HCT116 (cell line): ENCODE measurements around the gene FREM3. TPM values are rescaled to one million over a fixed set of nuclear protein-coding genes. Genes with fewer than 3 reads are reported as not detected.

ENCODE experiments used
- ATAC-seq: fragments of 200-7000 bp; cut with Tn5 transposase; 2 replicates; pipeline ENCODE4 v1.9.1; 2020; ENCODE audit warnings: mild to moderate bottlenecking, moderate library complexity
- BruUV-seq: library from RNA; stranded (reverse); fragments of 400-500 nt; replicated peaks from 2 replicates; lab custom pipeline; 2021; lab: Mats Ljungman, UMichigan
- CTCF ChIA-PET: fragments of 300-600 bp; sonication (Branson Sonifier 250); formaldehyde crosslinking; loops from one replicate; lab custom pipeline; 2021; ENCODE audit warnings: antibody characterized with exemption; lab: Charles Lee
- POLR2A ChIA-PET: fragments of 300-600, 350-600 bp; sonication (Branson Sonifier 250); formaldehyde crosslinking; loops from one replicate; lab custom pipeline; 2021; ENCODE audit warnings: antibody characterized with exemption; lab: Charles Lee
- RAD21 ChIA-PET, 2 experiments: fragments of 300-600 bp; sonication (Branson Sonifier 250); formaldehyde crosslinking; loops; one replicate each; lab custom pipeline; 2023; ENCODE audit warnings: low total read pairs in 2 of 2; ENCODE audit not compliant: uncharacterized antibody in 2 of 2, unreplicated experiment in 2 of 2, low non-redundant PET in 1 of 2; lab: Charles Lee
- DNase-seq: peaks from one replicate; pipeline ENCODE4 v3.0.0-alpha.2; 2010; ENCODE audit warnings: low read depth, low spot score
- H2AFZ ChIP-seq: fragments of 200-600 bp; shearing (Covaris generic), sonication (generic); 2 replicates; pipeline ENCODE4 v1.6.1; 2017; ENCODE audit warnings: low read depth, mixed run types, mixed read lengths, antibody characterized with exemption, low read length; ENCODE audit not compliant: poor library complexity, severe bottlenecking
- H3K27ac ChIP-seq: 2 replicates; pipeline ENCODE4 v1.5.1; 2012; ENCODE audit warnings: low read depth, low read length
- H3K27me3 ChIP-seq: fragments of 200-600 bp; sonication (generic); 2 replicates; pipeline ENCODE4 v1.6.1; 2016; ENCODE audit warnings: mixed run types, low read length, mixed read lengths; ENCODE audit not compliant: insufficient read depth
- H3K36me3 ChIP-seq, 2 experiments: fragments of 200-500 bp in 1 of 2; fragments of 200-600 bp in 1 of 2; sonication (Bioruptor generic) in 1 of 2; sonication (generic) in 1 of 2; 2 replicates each; pipeline versions ENCODE4 v1.5.1 to v1.6.1; 2014 to 2016; ENCODE audit warnings: low read length in 2 of 2, inconsistent platforms in 1 of 2, mixed read lengths in 1 of 2, mixed run types in 1 of 2; ENCODE audit not compliant: insufficient read depth in 2 of 2, control insufficient read depth in 1 of 2
- H3K4me1 ChIP-seq, 2 experiments: fragments of 200-600 bp in 1 of 2; sonication (generic) in 1 of 2; 2 replicates each; pipeline versions ENCODE4 v1.5.1 to v1.6.1; 2012 to 2017; ENCODE audit warnings: low read length in 2 of 2, inconsistent platforms in 1 of 2, mild to moderate bottlenecking in 1 of 2, mixed read lengths in 1 of 2, mixed run types in 1 of 2, moderate library complexity in 1 of 2; ENCODE audit not compliant: insufficient read depth in 2 of 2, control insufficient read depth in 1 of 2
- H3K4me2 ChIP-seq: fragments of 200-600 bp; sonication (generic); 2 replicates; pipeline ENCODE4 v1.6.1; 2017; ENCODE audit warnings: mixed run types, low read length, mixed read lengths
- H3K4me3 ChIP-seq, 2 experiments: fragments of 200-600 bp in 1 of 2; sonication (generic) in 1 of 2; replicated peaks in 1 of 2; 2 replicates each; pipeline ENCODE4 v1.5.1; 2011 to 2016; ENCODE audit warnings: low read length in 2 of 2, control low read depth in 1 of 2, low read depth in 1 of 2, mild to moderate bottlenecking in 1 of 2, mixed read lengths in 1 of 2, mixed run types in 1 of 2
- H3K79me2 ChIP-seq: fragments of 200-600 bp; sonication (generic); 2 replicates; pipeline ENCODE4 v1.6.1; 2017; ENCODE audit warnings: mild to moderate bottlenecking, mixed run types, low read length, moderate library complexity, mixed read lengths; ENCODE audit not compliant: insufficient read depth
- H3K9ac ChIP-seq: fragments of 200-600 bp; sonication (generic); 2 replicates; pipeline ENCODE4 v1.6.1; 2016; ENCODE audit warnings: low read length, mixed read lengths
- H3K9me2 ChIP-seq: fragments of 200-600 bp; sonication (generic), shearing (Covaris generic); 2 replicates; pipeline ENCODE4 v1.6.1; 2017; ENCODE audit warnings: mixed run types, mild to moderate bottlenecking, moderate library complexity; ENCODE audit not compliant: insufficient read depth
- H3K9me3 ChIP-seq, 2 experiments: fragments of 200-500 bp in 1 of 2; fragments of 200-600 bp in 1 of 2; sonication (Bioruptor generic) in 1 of 2; sonication (generic) in 1 of 2; 2 replicates each; pipeline ENCODE4 v1.6.1; 2014 to 2017; ENCODE audit warnings: low read length in 2 of 2, mixed read lengths in 2 of 2, inconsistent platforms in 1 of 2, low read depth in 1 of 2, mild to moderate bottlenecking in 1 of 2, mixed run types in 1 of 2, moderate library complexity in 1 of 2; ENCODE audit not compliant: control insufficient read depth in 1 of 2, insufficient read depth in 1 of 2
- H4K20me1 ChIP-seq: fragments of 200-600 bp; sonication (generic), shearing (Covaris generic); 2 replicates; pipeline ENCODE4 v1.6.1; 2017; ENCODE audit warnings: mixed run types, mild to moderate bottlenecking, moderate library complexity; ENCODE audit not compliant: insufficient read depth
- CBX3 ChIP-seq: IDR thresholded peaks from 2 replicates; pipeline ENCODE4 v1.6.1; 2012; ENCODE audit warnings: low read depth
- CEBPB ChIP-seq: IDR thresholded peaks from 2 replicates; pipeline ENCODE4 v1.6.1; 2012; ENCODE audit warnings: low read depth
- CTCF ChIP-seq, 3 experiments: fragments of 200-600 bp in 1 of 3; sonication (generic) in 1 of 3; IDR thresholded peaks in 2 of 3; conservative IDR thresholded peaks in 1 of 3; 2 replicates each; pipeline ENCODE4 v1.5.1; 2012 to 2017; ENCODE audit warnings: low read depth in 2 of 3, low read length in 2 of 3, antibody characterized with exemption in 1 of 3, borderline replicate concordance in 1 of 3, control low read depth in 1 of 3, mild to moderate bottlenecking in 1 of 3, mixed read lengths in 1 of 3, mixed run types in 1 of 3, moderate library complexity in 1 of 3; ENCODE audit not compliant: insufficient read depth in 1 of 3
- POLR2A ChIP-seq: IDR thresholded peaks from 2 replicates; pipeline ENCODE4 v1.7.0; 2011; ENCODE audit warnings: borderline replicate concordance; ENCODE audit not compliant: insufficient read depth, insufficient read length; ENCODE audit errors: extremely low read depth
- RAD21 ChIP-seq: IDR thresholded peaks from 2 replicates; pipeline ENCODE4 v1.6.1; 2012; ENCODE audit warnings: low read depth, mild to moderate bottlenecking
- REST ChIP-seq: IDR thresholded peaks from 2 replicates; pipeline ENCODE4 v1.6.1; 2012; ENCODE audit warnings: low read depth
- SIN3A ChIP-seq: IDR thresholded peaks from 2 replicates; pipeline ENCODE4 v1.6.1; 2012; ENCODE audit warnings: low read depth
- SP1 ChIP-seq: IDR thresholded peaks from 2 replicates; pipeline ENCODE4 v1.6.1; 2012; ENCODE audit warnings: low read depth
- SRF ChIP-seq: IDR thresholded peaks from 2 replicates; pipeline ENCODE4 v1.6.1; 2012; ENCODE audit warnings: low read depth
- ZNF274 ChIP-seq: fragments of 200-500 bp; sonication (Bioruptor generic); IDR thresholded peaks from 2 replicates; pipeline ENCODE4 v1.6.1; 2014; ENCODE audit warnings: mild to moderate bottlenecking, low read depth, low read length, inconsistent platforms
- intact Hi-C: fragments of 100-400 bp; cut with micrococcal nuclease; formaldehyde crosslinking; loops from 2 replicates; pipeline ENCODE4 v1.10.0; 2022
- total RNA-seq: library from RNA; stranded (reverse); gene quantifications from one replicate; pipeline ENCODE4 v1.2.1, GENCODE V29; 2021; ENCODE audit not compliant: unreplicated experiment
- TF ChIP-seq, protein P1 (sequence below): IDR thresholded peaks from 2 replicates; pipeline ENCODE4 v1.6.1; 2012
- TF ChIP-seq, protein P2 (sequence below): IDR thresholded peaks from 2 replicates; pipeline ENCODE4 v1.6.1; 2011; ENCODE audit warnings: mild to moderate bottlenecking, low read length, moderate library complexity; ENCODE audit not compliant: insufficient replicate concordance; ENCODE audit errors: extremely low read depth

FREM3 gene
- total RNA-seq, 1 experiment from 2014 or later, result not detected

GRCh38 chr4:143597276-143597675, 103.2 kb downstream of the FREM3 start:
- no peak overlapping the region for H3K27ac ChIP-seq
- H3K36me3 ChIP-seq, result no peaks in the 10 kb centered on the region
- H3K9me3 ChIP-seq, result no peaks in the 10 kb centered on the region
- POLR2A ChIA-PET, result no interaction called here
- no TSS peak for BruUV-seq
- no peaks in the 10 kb centered on the region for H4K20me1 ChIP-seq
- no peaks in the 10 kb centered on the region for H3K79me2 ChIP-seq
- no peak overlapping the region for H2AFZ ChIP-seq
- H3K4me1 ChIP-seq, result no peaks in the 10 kb centered on the region
- no peaks in the 10 kb centered on the region for H3K27me3 ChIP-seq
- ATAC-seq (no peak), DNase-seq (no peak)
- no peak overlapping the region for H3K4me2 ChIP-seq
- CTCF ChIA-PET, result interaction anchor here (0.5 kb wide), 1 partner anchor 542 kb away, joined by 3 read pairs; no protein-coding TSS in a partner anchor
- intact Hi-C loops, result no loop called here
- H3K4me3 ChIP-seq, result no peak overlapping the region
- H3K9me2 ChIP-seq, result no peaks in the 10 kb centered on the region
- no peak for TF ChIP-seq REST
- TF ChIP-seq, protein P1, sequence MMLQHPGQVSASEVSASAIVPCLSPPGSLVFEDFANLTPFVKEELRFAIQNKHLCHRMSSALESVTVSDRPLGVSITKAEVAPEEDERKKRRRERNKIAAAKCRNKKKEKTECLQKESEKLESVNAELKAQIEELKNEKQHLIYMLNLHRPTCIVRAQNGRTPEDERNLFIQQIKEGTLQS, result no peak
- TF ChIP-seq SIN3A, result no peak
- no peak for TF ChIP-seq POLR2A
- no peak for TF ChIP-seq CBX3
- TF ChIP-seq, protein P2, sequence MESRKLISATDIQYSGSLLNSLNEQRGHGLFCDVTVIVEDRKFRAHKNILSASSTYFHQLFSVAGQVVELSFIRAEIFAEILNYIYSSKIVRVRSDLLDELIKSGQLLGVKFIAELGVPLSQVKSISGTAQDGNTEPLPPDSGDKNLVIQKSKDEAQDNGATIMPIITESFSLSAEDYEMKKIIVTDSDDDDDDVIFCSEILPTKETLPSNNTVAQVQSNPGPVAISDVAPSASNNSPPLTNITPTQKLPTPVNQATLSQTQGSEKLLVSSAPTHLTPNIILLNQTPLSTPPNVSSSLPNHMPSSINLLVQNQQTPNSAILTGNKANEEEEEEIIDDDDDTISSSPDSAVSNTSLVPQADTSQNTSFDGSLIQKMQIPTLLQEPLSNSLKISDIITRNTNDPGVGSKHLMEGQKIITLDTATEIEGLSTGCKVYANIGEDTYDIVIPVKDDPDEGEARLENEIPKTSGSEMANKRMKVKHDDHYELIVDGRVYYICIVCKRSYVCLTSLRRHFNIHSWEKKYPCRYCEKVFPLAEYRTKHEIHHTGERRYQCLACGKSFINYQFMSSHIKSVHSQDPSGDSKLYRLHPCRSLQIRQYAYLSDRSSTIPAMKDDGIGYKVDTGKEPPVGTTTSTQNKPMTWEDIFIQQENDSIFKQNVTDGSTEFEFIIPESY, result no peak
- no peak for TF ChIP-seq SRF
- TF ChIP-seq CEBPB, result no peak
- no peak for TF ChIP-seq ZNF274
- TF ChIP-seq SP1, result no peak
- no peak for TF ChIP-seq CTCF (IDR thresholded peaks at IDR 0.05 in 2 of 3, conservative IDR thresholded peaks at IDR 0.05 in 1 of 3; ENCODE audit: borderline replicate concordance in 1 of 3, insufficient read depth in 1 of 3, low read depth in 2 of 3, low read length in 2 of 3)
- TF ChIP-seq RAD21, result no peak
- RAD21 ChIA-PET, result no interaction called here
- no peak overlapping the region for H3K9ac ChIP-seq
